ENCODE measurements around the gene DDX3X. TPM values are rescaled to one million over a fixed set of nuclear protein-coding genes. Genes with fewer than 3 reads are reported as not detected.

DDX3X gene
- polyA plus RNA-seq, 1 donor (not counting 4 experiments of a cell fraction or from before 2014, with no cell fraction given), result 127 TPM

DNA sequence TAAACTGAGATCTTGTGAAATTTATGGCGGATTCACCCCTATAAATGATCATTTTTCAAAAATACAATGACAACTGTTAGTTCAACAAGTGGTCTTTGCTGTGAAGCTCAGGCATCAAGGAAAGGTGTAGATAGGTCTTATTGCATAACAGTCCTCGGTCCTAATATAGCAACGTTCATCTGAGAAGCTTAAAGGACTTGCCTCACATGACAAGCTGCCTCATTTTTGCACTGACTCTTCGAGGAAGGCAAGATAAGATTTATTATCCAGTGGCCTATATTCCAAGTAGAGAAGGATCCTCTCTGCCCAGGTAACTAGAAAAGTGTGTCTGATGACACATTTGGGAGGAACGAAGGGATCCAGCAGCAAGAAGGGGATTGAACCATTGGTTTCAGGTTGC lies 13.6 kb upstream of the DDX3X start:
- dilution Hi-C loops (cut with MboI; ENCODE audit: extremely low pct_ligation_motif_present, low sequenced_read_pairs), result no loop called here
- no peak for FAIRE-seq
- no peaks in the 10 kb centered on the region for H3K4me1 ChIP-seq (ENCODE audit: control insufficient read depth, extremely low read depth, insufficient read depth, low read length)

GRCh38 chrX:41322821-41323603 lies 10.9 kb upstream of the DDX3X start:
- no peaks in the 10 kb centered on the region for H3K27me3 ChIP-seq (ENCODE audit: control insufficient read depth, extremely low read depth, insufficient read depth, low read length)
- no peaks in the 10 kb centered on the region for H3K36me3 ChIP-seq (ENCODE audit: control insufficient read depth in 2 of 2, extremely low read depth in 1 of 2, insufficient read depth in 2 of 2, low read length in 2 of 2)
- no peak overlapping the region for H3K4me2 ChIP-seq (ENCODE audit: control insufficient read depth, extremely low read depth, insufficient read depth, low read depth, low read length)
- no peak for DNase-seq (ENCODE audit: low read depth, low spot score)
- no peak overlapping the region for H3K27ac ChIP-seq (ENCODE audit: control insufficient read depth, insufficient read depth, low read length)
- no peak overlapping the region for H3K9ac ChIP-seq (ENCODE audit: control insufficient read depth, extremely low read depth, insufficient read depth, low read length)
- no peak overlapping the region for H3K4me3 ChIP-seq (ENCODE audit: control insufficient read depth in 2 of 3, extremely low read depth in 1 of 3, insufficient read depth in 2 of 3, low read depth in 1 of 3, low read length in 3 of 3)
- no peak overlapping the region for H2AFZ ChIP-seq (ENCODE audit: control insufficient read depth, low read length)
- dilution Hi-C loops (cut with MboI; ENCODE audit: extremely low pct_ligation_motif_present, low sequenced_read_pairs), result no loop called here
- TF ChIP-seq CTCF (optimal IDR thresholded peaks at IDR 0.05 in 1 of 3, IDR thresholded peaks at IDR 0.05 in 1 of 3, conservative IDR thresholded peaks at IDR 0.05 in 1 of 3; ENCODE audit: extremely low read depth in 1 of 3, insufficient read depth in 2 of 3, low read length in 3 of 3) (no peak), EZH2 (IDR thresholded peaks at IDR 0.05; ENCODE audit: low read length) (no peak)
- no peaks in the 10 kb centered on the region for H3K9me3 ChIP-seq (ENCODE audit: control insufficient read depth, low read depth, low read length)
- FAIRE-seq, result no peak
- no peaks in the 10 kb centered on the region for H3K9me1 ChIP-seq (ENCODE audit: control insufficient read depth, extremely low read depth, insufficient read depth, low read length)
- no peaks in the 10 kb centered on the region for H4K20me1 ChIP-seq (ENCODE audit: control insufficient read depth, extremely low read depth, insufficient read depth, low read length)
- H3K79me2 ChIP-seq (ENCODE audit: control insufficient read depth, insufficient read depth, low read length), result no peaks in the 10 kb centered on the region
- H3K4me1 ChIP-seq (ENCODE audit: control insufficient read depth, extremely low read depth, insufficient read depth, low read length), result no peaks in the 10 kb centered on the region

More for the DNA sequence above, 13.6 kb upstream of the DDX3X start:
- Histone ChIP-seq H2AFZ (ENCODE audit: control insufficient read depth, low read length) (no peak overlapping the region), H3K9me1 (ENCODE audit: control insufficient read depth, extremely low read depth, insufficient read depth, low read length) (no peaks in the 10 kb centered on the region), H3K79me2 (ENCODE audit: control insufficient read depth, insufficient read depth, low read length) (no peaks in the 10 kb centered on the region), H3K27me3 (ENCODE audit: control insufficient read depth, extremely low read depth, insufficient read depth, low read length) (no peaks in the 10 kb centered on the region), H3K4me2 (ENCODE audit: control insufficient read depth, extremely low read depth, insufficient read depth, low read depth, low read length) (no peak overlapping the region), H3K9ac (ENCODE audit: control insufficient read depth, extremely low read depth, insufficient read depth, low read length) (no peak overlapping the region), H3K27ac (ENCODE audit: control insufficient read depth, insufficient read depth, low read length) (no peak overlapping the region), H3K4me3 (ENCODE audit: control insufficient read depth in 2 of 3, extremely low read depth in 1 of 3, insufficient read depth in 2 of 3, low read depth in 1 of 3, low read length in 3 of 3) (no peak overlapping the region), H3K36me3 (ENCODE audit: control insufficient read depth in 2 of 2, extremely low read depth in 1 of 2, insufficient read depth in 2 of 2, low read length in 2 of 2) (no peaks in the 10 kb centered on the region), H4K20me1 (ENCODE audit: control insufficient read depth, extremely low read depth, insufficient read depth, low read length) (no peaks in the 10 kb centered on the region), H3K9me3 (ENCODE audit: control insufficient read depth, low read depth, low read length) (no peaks in the 10 kb centered on the region)
- no peak for DNase-seq (ENCODE audit: low read depth, low spot score)
- TF ChIP-seq EZH2 (IDR thresholded peaks at IDR 0.05; ENCODE audit: low read length), result no peak
- no peak for TF ChIP-seq CTCF (optimal IDR thresholded peaks at IDR 0.05 in 1 of 3, IDR thresholded peaks at IDR 0.05 in 1 of 3, conservative IDR thresholded peaks at IDR 0.05 in 1 of 3; ENCODE audit: extremely low read depth in 1 of 3, insufficient read depth in 2 of 3, low read length in 3 of 3)

Measured in keratinocyte (primary cell).